Common myeloid progenitor, CD34-positive (primary cell): ENCODE data around the gene C1QTNF9.
A peak's percentile ranks its signal among the peaks of the same experiment; 100 is the strongest.

Experiments used
- CTCF ChIA-PET: fragments of 350-600 bp; sonication (Branson Sonifier 250); formaldehyde crosslinking; loops from one replicate; lab custom pipeline; 2021; ENCODE audit warnings: antibody characterized with exemption; lab: Charles Lee
- POLR2A ChIA-PET: fragments of 350-600 bp; sonication (Branson Sonifier 250); formaldehyde crosslinking; loops from one replicate; lab custom pipeline; 2021; ENCODE audit warnings: antibody characterized with exemption; lab: Charles Lee
- DNase-seq, 3 donors: peaks; one replicate each; pipeline versions ENCODE4 v3.0.0 to v3.0.0-alpha.2; 2013
- H3K27ac ChIP-seq, 2 experiments: 1 replicate in 1 of 2; 2 replicates in 1 of 2; pipeline ENCODE4 v1.7.0; 2013; ENCODE audit warnings: inconsistent platforms in 2 of 2, low read length in 2 of 2, mild to moderate bottlenecking in 2 of 2, low read depth in 1 of 2, moderate library complexity in 1 of 2; ENCODE audit not compliant: severe bottlenecking in 2 of 2, insufficient read depth in 1 of 2, poor library complexity in 1 of 2
- H3K27me3 ChIP-seq, 5 experiments: replicated peaks in 2 of 5; 1 replicate in 3 of 5; 2 replicates in 2 of 5; pipeline versions ENCODE4 v1.6.1 to v1.7.0; 2013; ENCODE audit warnings: low read length in 4 of 5, mild to moderate bottlenecking in 2 of 5, moderate library complexity in 2 of 5, inconsistent platforms in 1 of 5; ENCODE audit not compliant: insufficient read depth in 5 of 5, control insufficient read depth in 4 of 5
- H3K36me3 ChIP-seq, 4 experiments: 1 replicate in 2 of 4; 2 replicates in 2 of 4; pipeline versions ENCODE4 v1.6.1 to v1.7.0; 2013; ENCODE audit warnings: low read length in 3 of 4, control low read depth in 1 of 4, mild to moderate bottlenecking in 1 of 4; ENCODE audit not compliant: control insufficient read depth in 4 of 4, insufficient read depth in 4 of 4
- H3K4me1 ChIP-seq, 4 experiments: 1 replicate in 3 of 4; 2 replicates in 1 of 4; pipeline versions ENCODE4 v1.6.1 to v1.7.1; 2013; ENCODE audit warnings: low read length in 3 of 4, mild to moderate bottlenecking in 3 of 4, control low read depth in 1 of 4, inconsistent platforms in 1 of 4, moderate library complexity in 1 of 4; ENCODE audit not compliant: control insufficient read depth in 4 of 4, insufficient read depth in 4 of 4; ENCODE audit errors: control extremely low read depth in 1 of 4
- H3K4me3 ChIP-seq, 7 experiments: 1 replicate in 4 of 7; 2 replicates in 3 of 7; pipeline versions ENCODE4 v1.5.1 to v1.7.0; 2013; ENCODE audit warnings: mild to moderate bottlenecking in 7 of 7, low read length in 6 of 7, moderate library complexity in 6 of 7, inconsistent platforms in 2 of 7, low read depth in 2 of 7, control low read depth in 1 of 7; ENCODE audit not compliant: insufficient read depth in 4 of 7, control insufficient read depth in 1 of 7; ENCODE audit errors: extremely low read depth in 1 of 7
- H3K9me3 ChIP-seq, 5 experiments: 1 replicate in 4 of 5; 2 replicates in 1 of 5; pipeline versions ENCODE4 v1.6.1 to v1.7.1; 2013; ENCODE audit warnings: low read length in 4 of 5, mild to moderate bottlenecking in 2 of 5, inconsistent platforms in 1 of 5, low read depth in 1 of 5, moderate library complexity in 1 of 5; ENCODE audit not compliant: control insufficient read depth in 4 of 5, insufficient read depth in 2 of 5; ENCODE audit errors: control extremely low read depth in 1 of 5
- WGBS: methylation state at CpG from one replicate; pipeline ENCODE4 v1.1.5; 2013; ENCODE audit not compliant: insufficient coverage; 5-methylcytosine and 5-hydroxymethylcytosine counted together

Gene C1QTNF9

GRCh38 chr13:24267801-24268200 is 41.6 kb upstream of the C1QTNF9 start:
- WGBS = 100% methylated on average over 2 of the region's 2 CpGs
- CTCF ChIA-PET = interaction anchor here (8.5 kb wide), 1 partner anchor 11 kb away, joined by 74 read pairs; no protein-coding TSS in a partner anchor
- H3K4me1 ChIP-seq = peaks cover 19 to 59% (median 48%) of the 10 kb centered on the region in 4 experiments

GRCh38 chr13:24269821-24270220 is 39.6 kb upstream of the C1QTNF9 start:
- peak in 1 of 3 donors; percentile 47 for DNase-seq
- peak overlapping the region in 1 of 7 experiments; percentile 93 for H3K4me3 ChIP-seq
- POLR2A ChIA-PET = interaction anchor here (0.8 to 1.5 kb wide), 2 partner anchors 8 to 15 kb away, joined by 3 to 18 read pairs; no protein-coding TSS in a partner anchor
- H3K4me1 ChIP-seq = peaks cover 22 to 73% (median 58%) of the 10 kb centered on the region in 4 experiments
- CTCF ChIA-PET = interaction anchor here (1.1 to 8.5 kb wide), 7 partner anchors 8 to 41 kb away, joined by 3 to 74 read pairs (median 3); no protein-coding TSS in a partner anchor
- 100% methylated on average over 1 of the region's 4 CpGs for WGBS
- H3K27ac ChIP-seq = peak overlapping the region; percentile 81 to 93
- H3K36me3 ChIP-seq = no peaks in the 10 kb centered on the region
- no peaks in the 10 kb centered on the region for H3K27me3 ChIP-seq
- H3K9me3 ChIP-seq = no peaks in the 10 kb centered on the region

More at GRCh38 chr13:24267801-24268200, 41.6 kb upstream of the C1QTNF9 start:
- peak overlapping the region in 2 of 7 experiments; percentile 68 to 77 for H3K4me3 ChIP-seq
- peaks cover 0 to 2% (median 0%) of the 10 kb centered on the region in 4 experiments for H3K36me3 ChIP-seq
- POLR2A ChIA-PET = no interaction called here
- DNase-seq = no peak
- no peaks in the 10 kb centered on the region for H3K27me3 ChIP-seq
- peak overlapping the region; percentile 66 to 69 for H3K27ac ChIP-seq
- no peaks in the 10 kb centered on the region for H3K9me3 ChIP-seq

- H3K36me3 ChIP-seq = no peaks in the 10 kb centered on the region
- no peaks in the 10 kb centered on the region for H3K9me3 ChIP-seq
- H3K27me3 ChIP-seq = no peaks in the 10 kb centered on the region
- peaks cover 26 to 73% (median 58%) of the 10 kb centered on the region in 4 experiments for H3K4me1 ChIP-seq
- ChIA-PET POLR2A (interaction anchor here (0.8 to 1.5 kb wide), 2 partner anchors 9 to 16 kb away, joined by 3 to 18 read pairs; no protein-coding TSS in a partner anchor), CTCF (interaction anchor here (1.1 to 8.5 kb wide), 8 partner anchors 14 to 42 kb away, joined by 3 to 74 read pairs (median 3); no protein-coding TSS in a partner anchor)
- H3K4me3 ChIP-seq = peak overlapping the region in 6 of 7 experiments; percentile 70 to 93 (median 74)
- DNase-seq = peak; percentile 86 to 93 (median 91)
- WGBS = 0% methylated on average over 6 of the region's 10 CpGs
- H3K27ac ChIP-seq = peak overlapping the region; percentile 81 to 93
These were observed 38.7 kb upstream of the C1QTNF9 start for GRCh38 chr13:24270639-24271141.

GRCh38 chr13:24271231-24271600 is 38.2 kb upstream of the C1QTNF9 start:
- POLR2A ChIA-PET = interaction anchor here (1.5 kb wide), 1 partner anchor 17 kb away, joined by 18 read pairs; no protein-coding TSS in a partner anchor
- WGBS = no CpG with 5 or more reads among the region's 1 CpG
- Histone ChIP-seq H3K36me3 (no peaks in the 10 kb centered on the region), H3K4me1 (peaks cover 29 to 78% (median 59%) of the 10 kb centered on the region in 4 experiments), H3K4me3 (peak overlapping the region in 6 of 7 experiments; percentile 70 to 93 (median 74)), H3K27me3 (no peaks in the 10 kb centered on the region), H3K9me3 (no peaks in the 10 kb centered on the region), H3K27ac (peak overlapping the region; percentile 81 to 93)
- CTCF ChIA-PET = interaction anchor here (1.2 to 8.5 kb wide), 6 partner anchors 15 to 42 kb away, joined by 3 to 74 read pairs (median 4); no protein-coding TSS in a partner anchor
- no peak for DNase-seq

- peak; percentile 80 to 96 (median 93) for DNase-seq
- WGBS = under 1% methylated on average over 23 of the region's 25 CpGs
- Histone ChIP-seq H3K4me3 (peak overlapping the region in 6 of 7 experiments; percentile 70 to 93 (median 74)), H3K27me3 (no peaks in the 10 kb centered on the region), H3K27ac (peak overlapping the region; percentile 81 to 93), H3K4me1 (peaks cover 31 to 82% (median 63%) of the 10 kb centered on the region in 4 experiments), H3K36me3 (no peaks in the 10 kb centered on the region), H3K9me3 (no peaks in the 10 kb centered on the region)
- POLR2A ChIA-PET = interaction anchor here (0.6 kb wide), 1 partner anchor 950 kb away, joined by 3 read pairs; no protein-coding TSS in a partner anchor
- CTCF ChIA-PET = interaction anchor here (1.0 to 8.5 kb wide), 6 partner anchors 8 to 43 kb away, joined by 3 to 74 read pairs (median 4); no protein-coding TSS in a partner anchor
These were observed 37.6 kb upstream of the C1QTNF9 start for GRCh38 chr13:24271601-24272451.

GRCh38 chr13:24272452-24273161 is 36.8 kb upstream of the C1QTNF9 start:
- H3K9me3 ChIP-seq = no peaks in the 10 kb centered on the region
- H3K27ac ChIP-seq = peak overlapping the region; percentile 81 to 93
- 80% methylated on average over 17 of the region's 18 CpGs for WGBS
- CTCF ChIA-PET = interaction anchor here (1.0 to 3.2 kb wide), 6 partner anchors 9 to 219 kb away, joined by 3 to 9 read pairs (median 4); no protein-coding TSS in a partner anchor
- no peaks in the 10 kb centered on the region for H3K36me3 ChIP-seq
- POLR2A ChIA-PET = interaction anchor here (0.6 kb wide), 2 partner anchors 42 to 951 kb away, joined by 3 read pairs; no protein-coding TSS in a partner anchor
- peaks cover 27 to 76% (median 58%) of the 10 kb centered on the region in 4 experiments for H3K4me1 ChIP-seq
- H3K27me3 ChIP-seq = no peaks in the 10 kb centered on the region
- peak overlapping the region in 6 of 7 experiments; percentile 21 to 93 (median 73) for H3K4me3 ChIP-seq
- DNase-seq = peak in 1 of 3 donors; percentile 27
